Body of pancreas (tissue), 4 donors: ENCODE results near the gene NR6A1.

Experiments
- CTCF ChIP-seq, 7 experiments: fragments of 450-650 bp in 4 of 7; fragments of 200-600 bp in 3 of 7; sonication (generic) in 3 of 7; IDR thresholded peaks; one replicate each; pipeline ENCODE4 v1.5.1; 2016 to 2019; ENCODE audit warnings: antibody characterized with exemption in 7 of 7
- POLR2A ChIP-seq, 3 donors: fragments of 450-650 bp; IDR thresholded peaks; one replicate each; pipeline ENCODE4 v1.6.1; 2016; ENCODE audit warnings: antibody characterized with exemption in 3 of 3, mild to moderate bottlenecking in 2 of 3

GRCh38 chr9:124797343-124798103 is 26.4 kb upstream of the NR6A1 start:
- TF ChIP-seq CTCF (IDR thresholded peaks at IDR 0.05) (no peak), POLR2A (IDR thresholded peaks at IDR 0.05) (no peak)
